Measurements from ENCODE around the gene PLXNA2. TPM values are rescaled to one million over a fixed set of nuclear protein-coding genes. Genes with fewer than 3 reads are reported as not detected.

The PLXNA2 gene
- total RNA-seq, 1 experiment from 2014 or later: 69.7 TPM

DNA sequence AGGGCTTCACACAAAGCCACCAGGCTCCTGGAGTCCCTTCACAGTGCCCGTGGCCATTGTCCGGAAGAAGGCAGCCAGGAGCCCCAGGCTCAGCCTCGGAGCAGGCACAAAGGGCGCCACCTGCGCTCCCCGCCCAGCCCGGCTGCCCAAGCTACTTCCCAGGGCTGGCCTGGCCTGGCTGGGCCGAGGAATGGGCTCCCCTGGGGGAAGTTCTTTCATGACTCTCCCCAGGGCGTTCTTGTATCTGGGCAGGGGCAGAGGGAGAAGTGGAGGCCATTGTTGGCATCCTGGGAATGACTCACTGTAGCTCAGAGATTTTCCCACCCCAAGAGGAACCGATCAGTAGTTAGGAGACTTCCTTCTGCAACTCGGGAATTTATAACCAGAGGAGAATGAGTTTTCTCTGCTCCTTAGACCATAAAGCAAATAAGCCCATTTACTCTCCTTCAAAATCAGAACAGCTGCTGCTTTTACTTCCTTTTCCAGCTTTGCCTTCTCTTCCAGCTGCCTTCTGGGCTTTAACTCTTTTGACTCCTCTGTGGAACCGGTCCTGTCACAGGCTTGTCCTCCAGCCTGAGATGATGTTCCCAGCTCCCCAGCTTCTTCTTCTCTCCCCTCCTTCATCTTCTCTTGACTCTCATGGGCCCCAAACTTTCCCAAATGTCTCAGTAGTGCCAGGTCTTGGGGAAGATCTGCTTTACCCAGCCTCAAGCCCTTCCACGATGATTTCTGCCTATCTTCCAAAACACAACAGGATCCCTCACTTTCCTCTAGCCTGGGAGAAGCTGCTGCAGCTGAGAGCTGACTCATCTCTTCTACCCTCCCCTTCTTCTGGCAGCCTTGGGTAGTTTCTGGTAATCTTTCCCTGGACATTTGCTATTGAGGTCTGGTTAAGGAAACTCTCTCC is 214.6 kb downstream of the PLXNA2 start:
- TF ChIP-seq CTCF (IDR thresholded peaks at IDR 0.05; ENCODE audit: unreplicated experiment): no peak
- Mint-ChIP-seq H3K36me3 (ENCODE audit: insufficient read depth, unreplicated experiment) (peaks cover 63% of the 10 kb centered on the region), H3K9me3 (ENCODE audit: unreplicated experiment) (no peaks in the 10 kb centered on the region), H3K27me3 (ENCODE audit: insufficient read depth, unreplicated experiment) (no peaks in the 10 kb centered on the region), H3K4me3 (ENCODE audit: unreplicated experiment) (no peak overlapping the region), H3K27ac (ENCODE audit: low read depth, unreplicated experiment) (peak overlapping the region; percentile 21), H3K4me1 (ENCODE audit: insufficient read depth, unreplicated experiment) (no peaks in the 10 kb centered on the region)
- ChIA-PET POLR2A (interaction anchor here (0.7 kb wide), 1 partner anchor 158 kb away, joined by 3 read pairs; no protein-coding TSS in a partner anchor), CTCF (interaction anchor here (0.6 to 18.3 kb wide), 11 partner anchors 7 to 1610 kb away, joined by 3 to 688 read pairs (median 3); partner anchors contain the start of gene PLXNA2)
- BruUV-seq (replicated peaks): no TSS peak
- intact Hi-C loops (cut with micrococcal nuclease): loop anchor here (10.0 kb wide), 1 partner anchor 1215 kb away; no protein-coding TSS in a partner anchor
- DNase-seq (ENCODE audit: unreplicated experiment): peak; percentile 26

DNA sequence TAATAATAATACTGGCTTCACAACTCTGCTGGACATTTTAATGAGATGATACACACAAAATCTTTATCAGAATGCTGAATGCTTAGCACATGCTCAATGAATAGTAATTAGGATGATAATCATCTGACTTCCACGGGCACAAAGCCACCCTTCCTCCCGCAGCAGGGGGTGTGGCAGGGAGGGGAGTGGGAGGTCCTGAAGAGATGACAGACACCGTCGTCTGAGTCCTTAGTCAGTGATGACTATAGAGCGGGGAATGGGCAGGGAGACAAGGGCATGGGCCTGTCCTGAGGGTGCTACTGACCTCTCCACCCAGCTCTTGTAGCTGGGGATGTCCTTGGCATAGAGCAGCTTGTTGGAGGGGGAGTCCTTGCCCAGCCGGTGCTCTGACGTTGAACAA is 215.7 kb downstream of the PLXNA2 start:
- Mint-ChIP-seq H3K36me3 (ENCODE audit: insufficient read depth, unreplicated experiment) (peaks cover 52% of the 10 kb centered on the region), H3K4me3 (ENCODE audit: unreplicated experiment) (no peak overlapping the region), H3K9me3 (ENCODE audit: unreplicated experiment) (no peaks in the 10 kb centered on the region), H3K4me1 (ENCODE audit: insufficient read depth, unreplicated experiment) (no peaks in the 10 kb centered on the region), H3K27me3 (ENCODE audit: insufficient read depth, unreplicated experiment) (no peaks in the 10 kb centered on the region), H3K27ac (ENCODE audit: low read depth, unreplicated experiment) (peak overlapping the region; percentile 21)
- no TSS peak for BruUV-seq (replicated peaks)
- ChIA-PET POLR2A (interaction anchor here (0.9 to 1.3 kb wide), 2 partner anchors 9 to 14 kb away, joined by 3 to 4 read pairs; no protein-coding TSS in a partner anchor), CTCF (interaction anchor here (0.6 to 18.3 kb wide), 7 partner anchors 6 to 1538 kb away, joined by 3 to 688 read pairs (median 4); partner anchors contain the start of gene PLXNA2)
- DNase-seq (ENCODE audit: unreplicated experiment): no peak
- TF ChIP-seq CTCF (IDR thresholded peaks at IDR 0.05; ENCODE audit: unreplicated experiment): no peak
- intact Hi-C loops (cut with micrococcal nuclease): loop anchor here (10.0 kb wide), 1 partner anchor 1216 kb away; no protein-coding TSS in a partner anchor

DNA sequence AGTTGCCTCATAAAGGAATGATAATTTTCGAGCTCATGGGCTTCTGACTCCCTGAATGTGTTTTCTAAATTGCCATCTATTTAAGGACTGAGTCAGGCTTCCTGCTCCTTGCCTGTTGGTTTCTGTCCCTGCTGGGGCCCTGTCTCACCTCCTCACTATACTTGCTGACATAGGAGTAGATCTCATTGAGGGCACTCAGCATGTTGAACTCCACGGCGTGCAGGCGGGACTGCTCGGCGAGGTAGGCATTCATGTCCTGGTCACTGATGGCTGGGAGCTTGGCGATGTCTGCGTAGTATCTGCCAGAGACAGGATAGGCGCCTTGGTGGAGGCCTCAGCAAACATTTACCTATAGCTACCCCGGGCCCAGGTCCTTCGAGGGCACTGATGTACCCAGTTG is 216.3 kb downstream of the PLXNA2 start:
- no peak overlapping the region for H3K27ac Mint-ChIP-seq (ENCODE audit: low read depth, unreplicated experiment)
- peaks cover 46% of the 10 kb centered on the region for H3K36me3 Mint-ChIP-seq (ENCODE audit: insufficient read depth, unreplicated experiment)
- no peak for DNase-seq (ENCODE audit: unreplicated experiment)
- no peaks in the 10 kb centered on the region for H3K4me1 Mint-ChIP-seq (ENCODE audit: insufficient read depth, unreplicated experiment)
- CTCF ChIA-PET: interaction anchor here (0.6 to 18.3 kb wide), 12 partner anchors 8 to 1538 kb away, joined by 3 to 688 read pairs (median 4); partner anchors contain the start of gene PLXNA2
- H3K27me3 Mint-ChIP-seq (ENCODE audit: insufficient read depth, unreplicated experiment): no peaks in the 10 kb centered on the region
- H3K9me3 Mint-ChIP-seq (ENCODE audit: unreplicated experiment): no peaks in the 10 kb centered on the region
- POLR2A ChIA-PET: interaction anchor here (0.9 to 3.3 kb wide), 3 partner anchors 9 to 216 kb away, joined by 3 to 21 read pairs (median 4); partner anchors contain the start of gene PLXNA2
- intact Hi-C loops (cut with micrococcal nuclease): loop anchor here (10.0 kb wide), 1 partner anchor 1217 kb away; no protein-coding TSS in a partner anchor
- no TSS peak for BruUV-seq (replicated peaks)
- H3K4me3 Mint-ChIP-seq (ENCODE audit: unreplicated experiment): no peak overlapping the region
- TF ChIP-seq CTCF (IDR thresholded peaks at IDR 0.05; ENCODE audit: unreplicated experiment): no peak
